ENCODE measurements around the gene SPIB.

SPIB gene

DNA sequence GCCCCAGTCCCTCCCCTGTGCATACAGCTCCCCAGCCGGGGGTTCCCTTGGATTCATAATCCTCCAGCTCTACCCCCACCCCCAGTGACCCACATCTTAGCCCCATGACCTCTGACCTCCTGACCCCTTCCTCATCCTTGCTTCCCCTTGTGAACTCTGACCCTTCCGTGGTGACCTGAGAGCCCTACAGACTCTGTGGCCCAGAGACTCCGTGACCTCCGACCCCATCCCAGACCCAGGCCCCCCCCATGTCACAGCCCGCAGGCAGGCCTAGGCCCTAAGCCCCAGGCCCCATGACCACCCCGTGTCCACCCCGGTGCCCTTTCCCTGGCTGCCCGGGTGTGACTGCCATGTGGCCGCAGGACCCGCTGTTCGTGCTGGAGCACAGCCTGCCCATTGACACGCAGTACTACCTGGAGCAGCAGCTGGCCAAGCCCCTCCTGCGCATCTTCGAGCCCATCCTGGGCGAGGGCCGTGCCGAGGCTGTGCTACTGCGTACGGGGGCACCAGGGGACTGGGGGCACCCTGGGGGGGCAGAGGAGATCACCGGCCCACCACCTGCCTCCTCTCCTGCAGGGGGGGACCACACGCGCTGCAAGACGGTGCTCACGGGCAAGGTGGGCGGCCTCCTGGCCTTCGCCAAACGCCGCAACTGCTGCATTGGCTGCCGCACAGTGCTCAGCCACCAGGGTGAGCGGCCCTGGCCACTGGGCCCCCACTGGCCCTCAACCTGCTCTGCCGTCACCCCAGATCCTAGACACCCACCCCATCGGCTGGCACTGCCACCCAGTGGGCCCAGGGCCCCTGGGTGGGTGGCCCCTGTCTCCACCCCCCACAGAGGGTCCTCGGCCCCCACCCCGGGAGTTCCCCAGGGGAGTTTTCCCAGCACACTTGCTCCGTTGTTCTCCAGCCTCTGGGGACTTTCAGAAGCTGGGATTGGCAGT lies 2.4 kb upstream of the SPIB start:
- Histone ChIP-seq H3K9ac (ENCODE audit: low read length) (no peak overlapping the region), H3K27me3 (ENCODE audit: control insufficient read depth, insufficient read depth, low read length) (peaks cover 17% of the 10 kb centered on the region), H3K36me3 (ENCODE audit: control insufficient read depth, insufficient read depth, low read length) (no peaks in the 10 kb centered on the region), H3K27ac (ENCODE audit: low read depth, low read length) (no peak overlapping the region), H3K4me3 (ENCODE audit: low read length) (no peak overlapping the region), H3K4me1 (ENCODE audit: control insufficient read depth, insufficient read depth, low read length) (no peaks in the 10 kb centered on the region)

DNA sequence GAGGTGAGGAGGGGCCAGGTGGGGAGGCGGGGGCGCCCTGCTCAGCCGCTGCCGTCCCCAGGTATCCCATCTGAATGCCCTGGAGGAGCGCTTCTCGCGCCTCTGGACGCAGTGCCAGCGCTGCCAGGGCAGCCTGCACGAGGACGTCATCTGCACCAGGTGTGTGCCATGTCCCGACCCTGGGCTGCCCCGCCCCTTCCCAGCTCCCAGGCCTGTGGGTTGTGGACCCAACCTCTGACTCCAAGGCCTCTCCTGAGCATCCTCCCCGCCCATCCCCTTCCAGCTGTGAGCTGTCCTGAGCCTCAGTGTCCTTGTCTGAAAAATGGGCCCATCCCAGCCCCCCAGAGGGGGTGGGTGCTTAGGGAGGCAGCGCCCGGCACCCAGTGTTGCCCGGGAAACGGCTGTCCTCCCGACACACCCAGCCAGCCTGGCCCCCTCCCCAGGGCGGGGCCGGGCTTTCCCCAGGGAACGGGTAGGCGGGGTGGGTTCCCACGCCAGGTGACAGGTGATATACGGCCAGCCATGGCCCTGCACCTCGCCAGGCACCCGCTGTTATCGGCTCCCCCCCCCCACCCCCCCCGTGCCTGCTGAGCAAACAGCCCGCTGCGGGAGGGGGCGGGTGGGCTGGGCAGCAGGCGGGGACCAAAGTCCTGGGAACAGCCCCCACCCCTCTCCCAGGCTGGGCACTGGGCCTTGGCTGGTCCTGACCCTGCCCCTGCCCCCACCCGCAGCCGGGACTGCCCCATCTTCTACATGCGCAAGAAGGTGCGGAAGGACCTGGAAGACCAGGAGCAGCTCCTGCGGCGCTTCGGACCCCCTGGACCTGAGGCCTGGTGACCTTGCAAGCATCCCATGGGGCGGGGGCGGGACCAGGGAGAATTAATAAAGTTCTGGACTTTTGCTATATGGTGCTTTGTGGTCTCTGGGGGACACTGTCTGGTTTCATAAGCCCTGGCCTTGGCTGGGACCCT lies 1.3 kb upstream of the SPIB start:
- Histone ChIP-seq H3K4me3 (ENCODE audit: low read length) (no peak overlapping the region), H3K4me1 (ENCODE audit: control insufficient read depth, insufficient read depth, low read length) (no peaks in the 10 kb centered on the region), H3K27me3 (ENCODE audit: control insufficient read depth, insufficient read depth, low read length) (peaks cover 17% of the 10 kb centered on the region), H3K36me3 (ENCODE audit: control insufficient read depth, insufficient read depth, low read length) (no peaks in the 10 kb centered on the region), H3K9ac (ENCODE audit: low read length) (no peak overlapping the region), H3K27ac (ENCODE audit: low read depth, low read length) (no peak overlapping the region)

DNA sequence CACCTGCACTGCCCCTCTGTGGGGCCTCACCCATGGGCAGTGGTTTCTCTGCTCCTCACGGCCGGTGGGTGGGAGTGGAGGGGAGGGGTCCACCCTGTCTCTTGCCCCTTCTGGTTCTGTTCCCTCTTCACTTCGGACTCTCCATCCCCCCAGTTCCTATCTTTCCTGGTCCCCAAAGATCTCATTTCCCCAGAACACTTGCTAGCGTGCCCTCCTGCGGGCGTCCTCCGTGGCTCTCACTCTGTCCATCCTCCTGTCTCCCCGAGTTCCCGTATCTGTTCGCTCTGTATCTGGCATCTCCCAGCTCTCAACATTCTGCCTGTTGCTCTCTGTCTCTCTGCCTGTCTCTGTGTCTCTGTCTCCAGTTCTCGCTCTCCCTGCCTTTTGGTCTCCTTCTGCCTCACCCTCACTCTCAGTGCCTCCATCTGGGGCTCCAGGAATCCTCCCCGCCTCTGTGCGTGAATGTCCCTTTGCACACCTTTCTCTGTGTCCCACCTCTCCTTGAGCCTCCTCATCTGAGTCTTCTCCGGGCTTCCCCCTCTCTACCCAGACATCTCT lies 363 bp downstream of the SPIB start:
- peaks cover 17% of the 10 kb centered on the region for H3K27me3 ChIP-seq (ENCODE audit: control insufficient read depth, insufficient read depth, low read length)
- H3K9ac ChIP-seq (ENCODE audit: low read length): no peak overlapping the region
- H3K4me3 ChIP-seq (ENCODE audit: low read length): peak overlapping the region; percentile 55
- H3K27ac ChIP-seq (ENCODE audit: low read depth, low read length): no peak overlapping the region
- H3K36me3 ChIP-seq (ENCODE audit: control insufficient read depth, insufficient read depth, low read length): no peaks in the 10 kb centered on the region
- H3K4me1 ChIP-seq (ENCODE audit: control insufficient read depth, insufficient read depth, low read length): no peaks in the 10 kb centered on the region

DNA sequence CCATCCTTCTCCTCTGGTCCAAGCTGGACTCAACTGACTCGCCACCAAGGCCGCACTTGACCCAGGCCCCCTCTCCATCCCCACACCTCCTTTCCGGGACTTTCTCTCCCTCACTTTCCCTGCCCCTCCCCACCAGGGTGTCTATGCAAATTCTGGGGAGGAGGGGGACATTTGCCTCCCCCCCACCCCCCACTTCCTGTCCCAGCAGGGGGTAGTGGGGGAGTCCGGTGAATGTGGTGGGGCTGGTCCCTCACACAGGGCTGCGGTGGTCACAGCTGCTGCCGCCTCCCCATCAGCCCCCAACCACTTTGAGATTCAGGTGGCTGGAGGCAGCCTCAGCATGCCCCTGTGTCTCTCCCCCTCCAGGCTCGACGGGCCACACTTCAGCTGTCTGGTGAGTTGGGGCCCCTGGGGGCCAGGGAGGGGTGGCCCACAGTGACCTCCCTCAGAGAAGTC lies 870 bp downstream of the SPIB start:
- Histone ChIP-seq H3K27ac (ENCODE audit: low read depth, low read length) (no peak overlapping the region), H3K9ac (ENCODE audit: low read length) (no peak overlapping the region), H3K4me3 (ENCODE audit: low read length) (no peak overlapping the region), H3K27me3 (ENCODE audit: control insufficient read depth, insufficient read depth, low read length) (peaks cover 17% of the 10 kb centered on the region), H3K4me1 (ENCODE audit: control insufficient read depth, insufficient read depth, low read length) (no peaks in the 10 kb centered on the region), H3K36me3 (ENCODE audit: control insufficient read depth, insufficient read depth, low read length) (no peaks in the 10 kb centered on the region)

DNA sequence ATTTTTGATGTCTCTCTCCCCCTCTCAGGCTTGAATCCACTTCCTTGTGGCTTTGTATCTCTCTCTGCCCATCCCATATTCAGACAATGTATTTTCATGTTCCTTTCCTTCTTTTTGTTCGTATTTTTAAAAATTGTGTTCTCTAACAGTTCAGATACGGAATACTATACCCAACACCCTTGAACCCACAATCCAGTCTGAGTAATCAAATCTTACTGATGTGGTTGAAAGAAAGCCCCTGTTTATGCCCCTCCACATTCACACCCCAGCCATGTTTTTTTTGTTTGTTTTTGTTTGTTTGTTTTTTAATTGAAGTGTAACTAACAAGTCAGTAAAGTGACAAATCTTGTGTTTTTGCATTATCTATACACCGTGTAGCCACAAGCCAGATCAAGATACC lies 1.4 kb downstream of the SPIB start:
- Histone ChIP-seq H3K27ac (ENCODE audit: low read depth, low read length) (no peak overlapping the region), H3K9ac (ENCODE audit: low read length) (no peak overlapping the region), H3K4me1 (ENCODE audit: control insufficient read depth, insufficient read depth, low read length) (no peaks in the 10 kb centered on the region), H3K27me3 (ENCODE audit: control insufficient read depth, insufficient read depth, low read length) (peaks cover 17% of the 10 kb centered on the region), H3K4me3 (ENCODE audit: low read length) (no peak overlapping the region), H3K36me3 (ENCODE audit: control insufficient read depth, insufficient read depth, low read length) (no peaks in the 10 kb centered on the region)

DNA sequence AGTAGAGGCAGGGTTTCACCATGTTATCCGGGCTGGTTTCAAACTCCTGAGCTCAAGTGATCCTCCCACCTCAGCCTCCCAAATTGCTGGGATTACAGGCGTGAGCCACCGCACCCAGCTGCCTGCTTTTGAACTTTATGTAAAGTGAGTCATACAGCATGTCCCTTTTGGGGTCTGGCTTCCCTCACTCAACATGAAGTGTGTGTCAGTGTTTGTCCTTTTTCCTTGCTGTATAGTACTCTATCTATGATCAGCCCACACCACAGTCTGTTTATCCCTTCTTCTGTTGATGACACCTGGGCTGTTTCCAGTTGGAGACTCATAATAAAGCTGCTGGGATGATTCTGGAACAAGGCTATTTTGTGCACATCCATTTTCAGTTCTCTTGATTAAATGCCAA lies 2.1 kb downstream of the SPIB start:
- Histone ChIP-seq H3K27ac (ENCODE audit: low read depth, low read length) (no peak overlapping the region), H3K27me3 (ENCODE audit: control insufficient read depth, insufficient read depth, low read length) (peaks cover 17% of the 10 kb centered on the region)

DNA sequence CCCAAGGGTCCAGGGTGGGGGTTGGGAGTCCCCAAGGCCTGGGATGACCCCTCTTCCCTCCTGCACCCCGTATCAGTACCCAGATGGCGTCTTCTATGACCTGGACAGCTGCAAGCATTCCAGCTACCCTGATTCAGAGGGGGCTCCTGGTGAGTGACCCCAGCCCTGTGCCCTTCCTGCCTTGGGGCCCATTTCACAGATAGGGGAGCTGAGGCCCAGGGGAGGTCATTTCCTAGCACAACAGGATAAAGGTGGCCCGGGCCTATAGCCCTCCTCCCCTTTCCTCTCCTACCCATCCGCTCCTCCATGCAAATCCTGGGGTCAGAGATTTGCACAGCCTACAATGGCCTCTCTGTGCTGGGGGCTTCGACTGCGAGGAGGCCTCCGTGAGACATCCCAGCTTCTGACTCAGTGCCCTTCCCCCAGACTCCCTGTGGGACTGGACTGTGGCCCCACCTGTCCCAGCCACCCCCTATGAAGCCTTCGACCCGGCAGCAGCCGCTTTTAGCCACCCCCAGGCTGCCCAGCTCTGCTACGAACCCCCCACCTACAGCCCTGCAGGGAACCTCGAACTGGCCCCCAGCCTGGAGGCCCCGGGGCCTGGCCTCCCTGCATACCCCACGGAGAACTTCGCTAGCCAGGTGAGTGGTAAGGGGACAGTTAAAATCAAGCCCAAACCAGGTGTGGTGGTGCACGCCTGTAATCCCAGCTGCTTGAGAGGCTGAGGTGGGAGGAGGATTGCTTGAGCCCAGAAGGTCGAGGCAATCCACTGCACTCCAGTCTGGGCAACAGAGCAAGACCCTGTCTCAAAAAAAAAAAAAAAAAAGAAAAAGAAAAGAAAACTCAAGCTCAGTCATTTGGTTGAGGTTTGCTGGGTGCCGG lies 3.9 kb downstream of the SPIB start:
- H3K27me3 ChIP-seq (ENCODE audit: control insufficient read depth, insufficient read depth, low read length): peaks cover 20% of the 10 kb centered on the region

More for the DNA sequence above, 2.1 kb downstream of the SPIB start:
- Histone ChIP-seq H3K4me3 (ENCODE audit: low read length) (no peak overlapping the region), H3K9ac (ENCODE audit: low read length) (no peak overlapping the region), H3K36me3 (ENCODE audit: control insufficient read depth, insufficient read depth, low read length) (no peaks in the 10 kb centered on the region), H3K4me1 (ENCODE audit: control insufficient read depth, insufficient read depth, low read length) (no peaks in the 10 kb centered on the region)

DNA sequence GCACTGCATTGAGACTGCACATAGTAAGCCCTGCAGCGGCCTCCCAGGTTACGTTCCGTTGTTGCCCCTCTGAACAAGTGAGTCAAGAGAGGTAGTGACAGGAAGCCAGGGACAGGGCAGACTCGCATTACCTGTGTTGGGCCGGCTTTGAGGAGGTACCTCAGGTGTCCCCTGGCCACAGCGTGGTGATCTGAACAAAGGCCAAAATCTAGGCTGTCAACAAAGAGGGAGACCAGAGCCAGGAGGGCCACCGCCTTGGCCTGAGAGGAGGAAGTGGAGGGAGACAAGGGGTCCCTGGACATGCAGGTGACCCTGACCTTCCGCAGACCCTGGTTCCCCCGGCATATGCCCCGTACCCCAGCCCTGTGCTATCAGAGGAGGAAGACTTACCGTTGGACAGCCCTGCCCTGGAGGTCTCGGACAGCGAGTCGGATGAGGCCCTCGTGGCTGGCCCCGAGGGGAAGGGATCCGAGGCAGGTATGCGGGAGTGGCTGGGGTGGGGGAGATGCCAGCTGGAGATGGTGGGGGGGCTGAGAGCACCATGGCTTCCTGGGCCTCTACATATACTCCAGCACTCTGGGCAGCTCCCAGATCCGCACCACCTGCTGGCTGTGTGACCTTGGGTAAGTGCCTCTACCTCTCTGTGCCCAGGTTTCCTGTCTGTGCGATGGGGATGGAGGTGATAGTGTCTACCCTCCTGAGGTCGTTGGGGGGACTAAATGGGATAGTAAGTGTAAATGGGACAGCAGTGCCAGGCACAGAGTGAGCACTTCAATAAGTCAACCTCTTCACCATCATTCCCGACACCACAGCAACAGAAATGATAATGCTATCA lies 4.8 kb downstream of the SPIB start:
- Histone ChIP-seq H3K27me3 (ENCODE audit: control insufficient read depth, insufficient read depth, low read length) (peaks cover 16% of the 10 kb centered on the region), H3K27ac (ENCODE audit: low read depth, low read length) (no peak overlapping the region), H3K4me1 (ENCODE audit: control insufficient read depth, insufficient read depth, low read length) (no peaks in the 10 kb centered on the region), H3K4me3 (ENCODE audit: low read length) (peak overlapping the region; percentile 1), H3K36me3 (ENCODE audit: control insufficient read depth, insufficient read depth, low read length) (no peaks in the 10 kb centered on the region), H3K9ac (ENCODE audit: low read length) (no peak overlapping the region)

More for the DNA sequence above, 3.9 kb downstream of the SPIB start:
- H3K4me3 ChIP-seq (ENCODE audit: low read length): no peak overlapping the region
- H3K4me1 ChIP-seq (ENCODE audit: control insufficient read depth, insufficient read depth, low read length): no peaks in the 10 kb centered on the region
- no peak overlapping the region for H3K9ac ChIP-seq (ENCODE audit: low read length)
- H3K27ac ChIP-seq (ENCODE audit: low read depth, low read length): no peak overlapping the region
- no peaks in the 10 kb centered on the region for H3K36me3 ChIP-seq (ENCODE audit: control insufficient read depth, insufficient read depth, low read length)

DNA sequence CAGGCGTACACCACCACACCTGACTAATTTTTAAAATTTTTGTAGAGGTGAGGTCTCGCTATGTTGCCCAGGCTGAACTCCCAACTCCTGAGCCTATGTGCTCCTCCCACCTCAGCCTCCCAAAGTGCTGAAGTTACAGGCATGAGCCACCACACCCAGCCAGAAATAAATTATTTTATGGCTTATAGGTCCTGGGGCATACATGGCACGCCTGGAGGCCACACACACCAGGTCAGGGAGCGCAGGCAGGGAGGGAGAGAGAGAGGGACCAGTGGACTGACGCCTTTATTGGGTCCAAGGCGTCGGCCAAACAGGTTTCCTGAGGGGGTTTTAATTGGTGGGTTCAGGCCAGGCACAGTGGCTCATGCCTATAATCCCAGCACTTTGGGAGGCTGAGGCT lies 6.8 kb downstream of the SPIB start:
- H3K27ac ChIP-seq (ENCODE audit: low read depth, low read length): no peak overlapping the region
- no peaks in the 10 kb centered on the region for H3K36me3 ChIP-seq (ENCODE audit: control insufficient read depth, insufficient read depth, low read length)
- no peak overlapping the region for H3K4me3 ChIP-seq (ENCODE audit: low read length)
- peaks cover 6% of the 10 kb centered on the region for H3K27me3 ChIP-seq (ENCODE audit: control insufficient read depth, insufficient read depth, low read length)
- H3K4me1 ChIP-seq (ENCODE audit: control insufficient read depth, insufficient read depth, low read length): no peaks in the 10 kb centered on the region
- H3K9ac ChIP-seq (ENCODE audit: low read length): no peak overlapping the region

DNA sequence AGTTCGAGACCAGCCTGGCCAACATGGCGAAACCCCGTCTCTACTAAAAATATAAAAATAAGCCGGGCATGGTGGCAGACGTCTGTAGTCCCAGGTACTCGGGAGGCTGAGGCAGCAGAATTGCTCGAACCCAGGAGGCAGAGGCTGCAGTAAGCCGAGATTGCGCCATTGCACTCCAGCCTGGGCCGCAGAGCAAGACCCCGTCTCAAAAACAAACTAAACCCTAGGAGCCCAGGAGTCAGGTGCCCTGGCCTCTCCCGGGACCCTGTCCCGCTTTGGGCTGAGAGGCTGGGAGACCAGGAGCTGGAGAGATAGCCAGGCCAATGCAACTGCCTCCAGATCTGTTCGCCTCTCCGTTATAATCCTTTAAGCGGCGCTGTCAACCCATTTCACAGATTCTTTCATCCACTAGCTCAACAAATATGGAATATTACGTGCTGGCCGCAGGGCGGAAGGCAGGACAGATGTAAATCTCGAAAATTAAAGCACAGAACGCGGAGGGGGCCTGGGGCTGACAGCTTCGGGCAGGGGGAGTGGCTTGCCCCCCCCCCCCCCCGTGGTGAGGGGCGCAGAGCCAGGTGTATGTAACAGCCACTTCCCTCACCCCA lies 8.7 kb downstream of the SPIB start:
- peak overlapping the region; percentile 24 for H3K27ac ChIP-seq (ENCODE audit: low read depth, low read length)
- H3K4me1 ChIP-seq (ENCODE audit: control insufficient read depth, insufficient read depth, low read length): no peaks in the 10 kb centered on the region
- H3K36me3 ChIP-seq (ENCODE audit: control insufficient read depth, insufficient read depth, low read length): no peaks in the 10 kb centered on the region
- peaks cover 3% of the 10 kb centered on the region for H3K27me3 ChIP-seq (ENCODE audit: control insufficient read depth, insufficient read depth, low read length)
- H3K9ac ChIP-seq (ENCODE audit: low read length): no peak overlapping the region
- peak overlapping the region; percentile 35 for H3K4me3 ChIP-seq (ENCODE audit: low read length)

Measured in rectal smooth muscle tissue (tissue), 1 donor.